Astrocyte (in vitro differentiated cells and primary cell): ENCODE results near the gene PAX3. TPM values are rescaled to one million over a fixed set of nuclear protein-coding genes. Genes with fewer than 3 reads are reported as not detected.

Experiments used
- DNase-seq: peaks from one replicate; pipeline ENCODE4 v3.0.0-alpha.2; 2010; ENCODE audit warnings: low read depth
- FAIRE-seq: peaks from 2 replicates; lab custom pipeline; 2011; peaks lifted over from hg19 to GRCh38; lab: Jason Lieb, UNC
- H2AFZ ChIP-seq: 2 replicates; pipeline ENCODE4 v1.6.0; 2012; ENCODE audit warnings: low read depth, low read length, inconsistent platforms
- H3K27ac ChIP-seq: 2 replicates; pipeline ENCODE4 v1.5.1; 2011; ENCODE audit warnings: low read depth, low read length, inconsistent platforms
- H3K27me3 ChIP-seq: 2 replicates; pipeline ENCODE4 v1.6.0; 2011; ENCODE audit warnings: low read length, inconsistent platforms; ENCODE audit not compliant: insufficient read depth
- H3K36me3 ChIP-seq: 2 replicates; pipeline ENCODE4 v1.5.1; 2011; ENCODE audit warnings: low read length, inconsistent platforms; ENCODE audit not compliant: insufficient read depth
- H3K4me1 ChIP-seq: 2 replicates; pipeline ENCODE4 v1.5.1; 2011; ENCODE audit warnings: low read length, inconsistent platforms; ENCODE audit not compliant: insufficient read depth
- H3K4me2 ChIP-seq: 2 replicates; pipeline ENCODE4 v1.6.0; 2012; ENCODE audit warnings: low read length, inconsistent platforms
- H3K4me3 ChIP-seq: 2 replicates; pipeline ENCODE4 v1.5.1; 2011; ENCODE audit warnings: low read depth, mild to moderate bottlenecking, low read length, inconsistent platforms; ENCODE audit not compliant: insufficient read depth
- H3K79me2 ChIP-seq: 2 replicates; pipeline ENCODE4 v1.6.0; 2012; ENCODE audit warnings: mild to moderate bottlenecking, low read length, inconsistent platforms; ENCODE audit not compliant: insufficient read depth
- H3K9ac ChIP-seq: 2 replicates; pipeline ENCODE4 v1.6.0; 2012; ENCODE audit warnings: mild to moderate bottlenecking, low read length, inconsistent platforms
- H3K9me3 ChIP-seq: 2 replicates; pipeline ENCODE4 v1.5.1; 2012; ENCODE audit warnings: low read depth, mild to moderate bottlenecking, low read length, inconsistent platforms; ENCODE audit not compliant: insufficient read depth
- H4K20me1 ChIP-seq: 2 replicates; pipeline ENCODE4 v1.6.0; 2012; ENCODE audit warnings: low read length, inconsistent platforms; ENCODE audit not compliant: insufficient read depth
- H3K27ac Mint-ChIP-seq: one replicate; pipeline ENCODE4 v1.8.0; 2021; ENCODE audit warnings: mild to moderate bottlenecking, mixed read lengths; ENCODE audit not compliant: unreplicated experiment
- H3K27me3 Mint-ChIP-seq: one replicate; pipeline ENCODE4 v1.8.0; 2021; ENCODE audit warnings: low read depth, mixed read lengths; ENCODE audit not compliant: unreplicated experiment
- H3K36me3 Mint-ChIP-seq: one replicate; pipeline ENCODE4 v1.8.0; 2021; ENCODE audit warnings: low read depth, mixed read lengths; ENCODE audit not compliant: unreplicated experiment
- H3K4me1 Mint-ChIP-seq: one replicate; pipeline ENCODE4 v1.8.0; 2021; ENCODE audit warnings: low read depth, mixed read lengths; ENCODE audit not compliant: unreplicated experiment
- H3K4me3 Mint-ChIP-seq: one replicate; pipeline ENCODE4 v1.8.0; 2021; ENCODE audit warnings: mild to moderate bottlenecking, moderate library complexity, mixed read lengths; ENCODE audit not compliant: unreplicated experiment
- H3K9me3 Mint-ChIP-seq: one replicate; pipeline ENCODE4 v1.8.0; 2021; ENCODE audit warnings: mild to moderate bottlenecking, mixed read lengths; ENCODE audit not compliant: unreplicated experiment
- CTCF ChIP-seq: IDR thresholded peaks from 2 replicates; pipeline ENCODE4 v1.5.1; 2011; ENCODE audit warnings: low read depth, mild to moderate bottlenecking, inconsistent platforms, low read length, moderate library complexity; ENCODE audit not compliant: insufficient read depth
- EZH2 ChIP-seq: IDR thresholded peaks from 2 replicates; pipeline ENCODE4 v1.6.1; 2012; ENCODE audit warnings: mild to moderate bottlenecking, low read length, inconsistent platforms; ENCODE audit not compliant: insufficient read depth
- total RNA-seq: library from RNA; stranded (reverse); gene quantifications from 2 replicates; pipeline ENCODE4 v1.2.1, GENCODE V29; 2021

PAX3 gene
- total RNA-seq, 1 donor from 2014 or later: not detected

GRCh38 chr2:222333397-222333796 lies 34.6 kb upstream of the PAX3 start:
- Mint-ChIP-seq H3K36me3 (no peaks in the 10 kb centered on the region), H3K27ac (no peak overlapping the region), H3K4me1 (no peaks in the 10 kb centered on the region), H3K27me3 (no peaks in the 10 kb centered on the region), H3K9me3 (peaks cover 7% of the 10 kb centered on the region), H3K4me3 (no peak overlapping the region)
- no peaks in the 10 kb centered on the region for H3K79me2 ChIP-seq
- DNase-seq (no peak), FAIRE-seq (no peak)
- no peak overlapping the region for H3K9ac ChIP-seq
- H2AFZ ChIP-seq: no peak overlapping the region
- no peak overlapping the region for H3K4me3 ChIP-seq
- H3K27ac ChIP-seq: no peak overlapping the region
- H3K4me2 ChIP-seq: no peak overlapping the region
- no peaks in the 10 kb centered on the region for H3K27me3 ChIP-seq
- TF ChIP-seq CTCF (no peak), EZH2 (no peak)
- no peaks in the 10 kb centered on the region for H3K36me3 ChIP-seq
- H3K4me1 ChIP-seq: no peaks in the 10 kb centered on the region
- H3K9me3 ChIP-seq: no peaks in the 10 kb centered on the region
- H4K20me1 ChIP-seq: no peaks in the 10 kb centered on the region

GRCh38 chr2:222332116-222332515 lies 33.3 kb upstream of the PAX3 start:
- no peaks in the 10 kb centered on the region for H3K27me3 ChIP-seq
- no peak overlapping the region for H3K27ac ChIP-seq
- no peak for TF ChIP-seq EZH2
- TF ChIP-seq CTCF: no peak
- no peaks in the 10 kb centered on the region for H3K36me3 ChIP-seq
- FAIRE-seq (no peak), DNase-seq (no peak)
- Mint-ChIP-seq H3K4me1 (no peaks in the 10 kb centered on the region), H3K36me3 (no peaks in the 10 kb centered on the region), H3K9me3 (peaks cover 7% of the 10 kb centered on the region), H3K4me3 (no peak overlapping the region), H3K27ac (no peak overlapping the region), H3K27me3 (no peaks in the 10 kb centered on the region)
- no peaks in the 10 kb centered on the region for H4K20me1 ChIP-seq
- H3K4me3 ChIP-seq: no peak overlapping the region
- H3K79me2 ChIP-seq: no peaks in the 10 kb centered on the region
- no peak overlapping the region for H2AFZ ChIP-seq
- H3K4me2 ChIP-seq: no peak overlapping the region
- H3K4me1 ChIP-seq: no peaks in the 10 kb centered on the region
- H3K9ac ChIP-seq: no peak overlapping the region
- no peaks in the 10 kb centered on the region for H3K9me3 ChIP-seq

GRCh38 chr2:222330910-222331309 lies 32.1 kb upstream of the PAX3 start:
- Mint-ChIP-seq H3K4me1 (no peaks in the 10 kb centered on the region), H3K4me3 (no peak overlapping the region), H3K27me3 (peaks cover 7% of the 10 kb centered on the region), H3K36me3 (no peaks in the 10 kb centered on the region), H3K9me3 (peaks cover 7% of the 10 kb centered on the region), H3K27ac (no peak overlapping the region)
- H3K27me3 ChIP-seq: no peaks in the 10 kb centered on the region
- H3K9ac ChIP-seq: no peak overlapping the region
- no peak overlapping the region for H2AFZ ChIP-seq
- no peak for FAIRE-seq
- no peak overlapping the region for H3K4me3 ChIP-seq
- no peaks in the 10 kb centered on the region for H3K9me3 ChIP-seq
- no peak for DNase-seq
- H3K36me3 ChIP-seq: no peaks in the 10 kb centered on the region
- no peaks in the 10 kb centered on the region for H3K79me2 ChIP-seq
- TF ChIP-seq EZH2 (no peak), CTCF (no peak)
- no peaks in the 10 kb centered on the region for H3K4me1 ChIP-seq
- no peaks in the 10 kb centered on the region for H4K20me1 ChIP-seq
- H3K4me2 ChIP-seq: no peak overlapping the region
- H3K27ac ChIP-seq: no peak overlapping the region
